ENCODE measurements around the gene ZNF385D.

ZNF385D gene

GRCh38 chr3:21372316-21372715 lies 378.7 kb downstream of the ZNF385D start:
- DNase-seq (ENCODE audit: low spot score): no peak

Data from hematopoietic multipotent progenitor cell treated with erythropoietin and hydrocortisone succinate and interleukin-3 and kit ligand, for 17 days (in vitro differentiated cells).